Esophagus muscularis mucosa (tissue), 4 donors: ENCODE measurements around the gene IGFL4. TPM values are rescaled to one million over a fixed set of nuclear protein-coding genes. Genes with fewer than 3 reads are reported as not detected.

Experiments used
- DNase-seq: peaks from one replicate; pipeline ENCODE4 v3.0.0-alpha.2; 2017; ENCODE audit errors: extremely low spot score
- H3K27ac ChIP-seq, 4 donors: fragments of 200-600 bp; sonication (generic); replicated peaks in 1 of 4; 1 replicate in 3 of 4; 2 replicates in 1 of 4; pipeline ENCODE4 v1.5.1; 2016 to 2019; ENCODE audit warnings: mild to moderate bottlenecking in 1 of 4
- H3K27me3 ChIP-seq, 4 donors: fragments of 200-600 bp; sonication (generic); one replicate each; pipeline versions ENCODE4 v1.5.1 to v1.6.0; 2016 to 2019
- H3K36me3 ChIP-seq, 4 donors: fragments of 200-600 bp; sonication (generic); one replicate each; pipeline ENCODE4 v1.5.1; 2016 to 2019
- H3K4me1 ChIP-seq, 4 donors: fragments of 200-600 bp; sonication (generic); one replicate each; pipeline ENCODE4 v1.5.1; 2016 to 2019
- H3K4me3 ChIP-seq, 4 donors: fragments of 200-600 bp; sonication (generic); 1 replicate in 2 of 4; 2 replicates in 2 of 4; pipeline ENCODE4 v1.5.1; 2016 to 2019; ENCODE audit warnings: mild to moderate bottlenecking in 4 of 4, moderate library complexity in 1 of 4
- H3K9me3 ChIP-seq, 4 donors: fragments of 200-600 bp; sonication (generic); 1 replicate in 3 of 4; 2 replicates in 1 of 4; pipeline ENCODE4 v1.5.1; 2016 to 2019
- EP300 ChIP-seq: sonication (generic); formaldehyde crosslinking; IDR thresholded peaks from one replicate; pipeline ENCODE4 v1.6.1; 2017; ENCODE audit warnings: antibody characterized with exemption
- POLR2A ChIP-seq: fragments of 450-650 bp; IDR thresholded peaks from one replicate; pipeline ENCODE4 v1.6.1; 2017; ENCODE audit warnings: antibody characterized with exemption, moderate library complexity, mild to moderate bottlenecking, low read depth
- POLR2AphosphoS5 ChIP-seq, 2 donors: sonication (generic); formaldehyde crosslinking; IDR thresholded peaks; one replicate each; pipeline ENCODE4 v1.6.1; 2017; ENCODE audit warnings: antibody characterized with exemption in 2 of 2
- WGBS: methylation state at CpG from one replicate; pipeline ENCODE4 v1.1.5; 2018; 5-methylcytosine and 5-hydroxymethylcytosine counted together
- intact Hi-C: fragments of 100-400 bp; cut with DNase I; formaldehyde crosslinking; loops from one replicate; pipeline ENCODE4 v1.15.1; 2023
- total RNA-seq, 4 donors: library from RNA; depleted of rRNA; stranded (reverse); fragments of >200 nt; gene quantifications; one replicate each; pipeline versions ENCODE4 v1.1.0 to v1.2.1, GENCODE V29; 2016
- TF ChIP-seq, protein P1 (sequence below), 3 experiments: fragments of 200-600 bp in 2 of 3; fragments of 450-650 bp in 1 of 3; sonication (generic) in 2 of 3; IDR thresholded peaks; one replicate each; pipeline ENCODE4 v1.5.1; 2017 to 2019; ENCODE audit warnings: antibody characterized with exemption in 3 of 3, mild to moderate bottlenecking in 2 of 3, moderate library complexity in 1 of 3

Gene IGFL4
- total RNA-seq, 4 donors from 2014 or later: not detected

- Histone ChIP-seq H3K4me3 (no peak overlapping the region), H3K27ac (no peak overlapping the region), H3K27me3 (peaks cover 0 to 48% (median 10%) of the 10 kb centered on the region in 4 donors), H3K9me3 (peaks cover 0 to 3% (median 0%) of the 10 kb centered on the region in 4 donors), H3K4me1 (no peaks in the 10 kb centered on the region), H3K36me3 (no peaks in the 10 kb centered on the region)
- no peak for TF ChIP-seq EP300
- no peak for TF ChIP-seq POLR2AphosphoS5 (IDR thresholded peaks at IDR 0.05)
- TF ChIP-seq, protein P1, sequence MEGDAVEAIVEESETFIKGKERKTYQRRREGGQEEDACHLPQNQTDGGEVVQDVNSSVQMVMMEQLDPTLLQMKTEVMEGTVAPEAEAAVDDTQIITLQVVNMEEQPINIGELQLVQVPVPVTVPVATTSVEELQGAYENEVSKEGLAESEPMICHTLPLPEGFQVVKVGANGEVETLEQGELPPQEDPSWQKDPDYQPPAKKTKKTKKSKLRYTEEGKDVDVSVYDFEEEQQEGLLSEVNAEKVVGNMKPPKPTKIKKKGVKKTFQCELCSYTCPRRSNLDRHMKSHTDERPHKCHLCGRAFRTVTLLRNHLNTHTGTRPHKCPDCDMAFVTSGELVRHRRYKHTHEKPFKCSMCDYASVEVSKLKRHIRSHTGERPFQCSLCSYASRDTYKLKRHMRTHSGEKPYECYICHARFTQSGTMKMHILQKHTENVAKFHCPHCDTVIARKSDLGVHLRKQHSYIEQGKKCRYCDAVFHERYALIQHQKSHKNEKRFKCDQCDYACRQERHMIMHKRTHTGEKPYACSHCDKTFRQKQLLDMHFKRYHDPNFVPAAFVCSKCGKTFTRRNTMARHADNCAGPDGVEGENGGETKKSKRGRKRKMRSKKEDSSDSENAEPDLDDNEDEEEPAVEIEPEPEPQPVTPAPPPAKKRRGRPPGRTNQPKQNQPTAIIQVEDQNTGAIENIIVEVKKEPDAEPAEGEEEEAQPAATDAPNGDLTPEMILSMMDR (IDR thresholded peaks at IDR 0.05): no peak
- no peak for TF ChIP-seq POLR2A
- 51% methylated on average over 4 of the region's 4 CpGs for WGBS
- DNase-seq: no peak
- intact Hi-C loops: no loop called here
Observed at GRCh38 chr19:46052896-46053295, 12.1 kb upstream of the IGFL4 start.

DNA sequence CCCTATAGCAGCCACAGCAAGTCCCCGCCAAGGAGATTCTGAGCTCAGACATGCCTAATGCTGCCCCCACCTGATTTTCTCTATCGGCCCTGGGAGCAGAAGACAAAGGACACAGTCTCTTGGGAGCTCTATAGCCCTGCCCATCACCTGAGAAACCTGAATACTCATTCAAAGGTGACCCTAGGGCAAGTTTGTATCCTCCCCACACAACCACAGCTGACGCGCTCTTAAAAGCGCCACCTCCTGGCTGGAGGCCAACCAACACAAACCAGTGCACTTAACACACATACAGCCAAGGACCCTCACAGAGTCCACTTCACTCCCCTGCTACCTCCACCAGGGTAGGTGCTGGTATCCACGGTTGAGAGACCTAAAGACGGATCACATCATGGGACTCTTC lies 8.8 kb upstream of the IGFL4 start:
- Histone ChIP-seq H3K36me3 (no peaks in the 10 kb centered on the region), H3K4me3 (no peak overlapping the region), H3K4me1 (no peaks in the 10 kb centered on the region), H3K9me3 (peaks cover 0 to 3% (median 0%) of the 10 kb centered on the region in 4 donors), H3K27me3 (peaks cover 0 to 43% (median 7%) of the 10 kb centered on the region in 4 donors), H3K27ac (no peak overlapping the region)
- TF ChIP-seq, protein P1 (IDR thresholded peaks at IDR 0.05): no peak
- TF ChIP-seq POLR2A (no peak), EP300 (no peak), POLR2AphosphoS5 (IDR thresholded peaks at IDR 0.05) (no peak)
- intact Hi-C loops: no loop called here
- no peak for DNase-seq
- WGBS: 40% methylated on average over 7 of the region's 7 CpGs

- no peak for DNase-seq
- peaks cover 0 to 62% (median 8%) of the 10 kb centered on the region in 4 donors for H3K27me3 ChIP-seq
- TF ChIP-seq, protein P1 (IDR thresholded peaks at IDR 0.05): no peak
- TF ChIP-seq EP300: no peak
- no peak for TF ChIP-seq POLR2A
- no peak for TF ChIP-seq POLR2AphosphoS5 (IDR thresholded peaks at IDR 0.05)
- H3K36me3 ChIP-seq: no peaks in the 10 kb centered on the region
- WGBS: 96% methylated on average over 1 of the region's 1 CpG
- H3K4me3 ChIP-seq: no peak overlapping the region
- intact Hi-C loops: no loop called here
- no peak overlapping the region for H3K27ac ChIP-seq
- no peaks in the 10 kb centered on the region for H3K4me1 ChIP-seq
- H3K9me3 ChIP-seq: no peaks in the 10 kb centered on the region
Observed at GRCh38 chr19:46043519-46043918, 2.7 kb upstream of the IGFL4 start.

GRCh38 chr19:46042252-46042883 lies 1.6 kb upstream of the IGFL4 start:
- 89% methylated on average over 5 of the region's 5 CpGs for WGBS
- H3K4me1 ChIP-seq: no peaks in the 10 kb centered on the region
- intact Hi-C loops: no loop called here
- no peak for DNase-seq
- peaks cover 0 to 59% (median 9%) of the 10 kb centered on the region in 4 donors for H3K27me3 ChIP-seq
- TF ChIP-seq EP300: no peak
- TF ChIP-seq, protein P1 (IDR thresholded peaks at IDR 0.05): no peak
- no peak for TF ChIP-seq POLR2A
- no peak overlapping the region for H3K4me3 ChIP-seq
- H3K9me3 ChIP-seq: no peaks in the 10 kb centered on the region
- H3K36me3 ChIP-seq: no peaks in the 10 kb centered on the region
- no peak overlapping the region for H3K27ac ChIP-seq

GRCh38 chr19:46040125-46040524 lies 677 bp downstream of the IGFL4 start:
- TF ChIP-seq EP300: no peak
- no peak for TF ChIP-seq POLR2A
- no peak for TF ChIP-seq POLR2AphosphoS5 (IDR thresholded peaks at IDR 0.05)
- TF ChIP-seq, protein P1 (IDR thresholded peaks at IDR 0.05): no peak
- no peak for DNase-seq
- Histone ChIP-seq H3K27me3 (peaks cover 0 to 71% (median 10%) of the 10 kb centered on the region in 4 donors), H3K36me3 (no peaks in the 10 kb centered on the region), H3K9me3 (no peaks in the 10 kb centered on the region), H3K27ac (no peak overlapping the region), H3K4me3 (no peak overlapping the region), H3K4me1 (no peaks in the 10 kb centered on the region)
- intact Hi-C loops: no loop called here
- 93% methylated on average over 3 of the region's 6 CpGs for whole genome bisulfite sequencing
